K562 (cell line): ENCODE data around the gene HLCS. TPM values are rescaled to one million over a fixed set of nuclear protein-coding genes. Genes with fewer than 3 reads are reported as not detected.

Experiments
- GTF2F1 ChIP-seq: IDR thresholded peaks from 2 replicates; pipeline ENCODE4 v1.6.1; 2011; ENCODE audit warnings: low read depth, low read length, improper control_type of control experiment
- KHSRP ChIP-seq: fragments of 450-650 bp; IDR thresholded peaks from 2 replicates; pipeline ENCODE4 v1.6.1; 2017
- TEAD4 ChIP-seq, 2 experiments: sonication (generic) in 1 of 2; formaldehyde crosslinking in 1 of 2; IDR thresholded peaks; 2 replicates each; pipeline versions ENCODE4 v1.6.1 to v1.8.0; 2012 to 2022; ENCODE audit warnings: borderline replicate concordance in 1 of 2, inconsistent platforms in 1 of 2, low read length in 1 of 2, mild to moderate bottlenecking in 1 of 2, missing genetic modification reagents in 1 of 2
- polyA plus RNA-seq, 8 experiments: library from polyadenylated mRNA; depleted of rRNA in 4 of 8; stranded (reverse) in 5 of 8; unstranded in 3 of 8; fragments of >200 nt; fragmentation: Nextera tagmentation in 2 of 8; fragmentation: Illumina TruSeq in 1 of 8; extraction: Ambion mirVana in 2 of 8; extraction: Trizol in 1 of 8; gene quantifications; 2 replicates each; pipeline versions ENCODE4 v1.2.1 to v1.2.3, GENCODE V29; 2011 to 2014; ENCODE audit warnings: inconsistent platforms in 1 of 8, missing spikeins in 1 of 8
- total RNA-seq, 7 experiments: library from RNA; depleted of rRNA in 6 of 7; stranded (reverse); fragments of >200 nt in 6 of 7; fragmentation: Illumina TruSeq in 2 of 7; extraction: Trizol in 2 of 7; gene quantifications; 2 replicates each; pipeline versions ENCODE4 v1.2.1 to v1.2.3, GENCODE V29; 2011 to 2021; ENCODE audit warnings: low replicate concordance in 1 of 7
- TF ChIP-seq, protein P1 (sequence below): fragments of 200-600 bp; sonication (generic); IDR thresholded peaks from one replicate; pipeline ENCODE4 v1.6.1; 2012; ENCODE audit warnings: mild to moderate bottlenecking, low read depth, low read length, inconsistent platforms
- TF ChIP-seq, protein P2 (sequence below): sonication (generic); formaldehyde crosslinking; IDR thresholded peaks from 2 replicates; pipeline ENCODE4 v1.5.0; 2020; ENCODE audit warnings: missing genetic modification reagents
- TF ChIP-seq, protein P3 (sequence below): fragments of 150-350 bp; conservative IDR thresholded peaks from 2 replicates; pipeline ENCODE4 v1.6.1; 2014; ENCODE audit warnings: low read length
- TF ChIP-seq, protein P4 (sequence below): sonication (generic); IDR thresholded peaks from 2 replicates; pipeline ENCODE4 v1.6.1; 2016
- TF ChIP-seq, protein P5 (sequence below): fragments of 250-450 bp; sonication (Bioruptor Pico); IDR thresholded peaks from 2 replicates; pipeline ENCODE4 v1.5.0; 2020; ENCODE audit warnings: mild to moderate bottlenecking
- TF ChIP-seq, protein P6 (sequence below): fragments of 250-450 bp; sonication (Bioruptor Pico); IDR thresholded peaks from 2 replicates; pipeline ENCODE4 v1.8.0; 2022; ENCODE audit warnings: moderate library complexity, mild to moderate bottlenecking, inconsistent platforms

The HLCS gene
- total and polyA plus RNA-seq, 9 of the 15 experiments (the other 6 are each of a cell fraction or from before 2014, with no cell fraction given), result 3.0 to 21.5 (median 17.1) TPM

DNA sequence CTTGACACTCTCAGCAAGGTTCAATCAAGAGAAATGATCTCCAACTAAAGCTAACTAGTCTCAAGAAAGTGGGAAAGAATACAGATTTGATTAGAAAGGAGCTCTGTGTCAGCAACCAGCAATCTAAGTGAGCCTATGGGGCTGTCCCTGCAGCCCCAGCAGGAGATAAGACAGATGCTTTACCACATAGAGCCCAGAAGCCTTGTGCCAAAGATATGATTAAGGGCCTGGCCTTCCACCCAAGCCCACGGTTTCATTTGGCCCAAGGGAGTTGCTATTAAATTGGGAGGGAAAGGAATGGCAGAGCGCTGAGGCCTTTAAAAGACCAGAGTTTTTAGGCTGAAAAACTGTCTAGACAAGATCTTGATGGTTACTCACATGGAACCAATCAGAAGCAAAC is 74.8 kb downstream of the HLCS start (continued):
- TF ChIP-seq, protein P1, sequence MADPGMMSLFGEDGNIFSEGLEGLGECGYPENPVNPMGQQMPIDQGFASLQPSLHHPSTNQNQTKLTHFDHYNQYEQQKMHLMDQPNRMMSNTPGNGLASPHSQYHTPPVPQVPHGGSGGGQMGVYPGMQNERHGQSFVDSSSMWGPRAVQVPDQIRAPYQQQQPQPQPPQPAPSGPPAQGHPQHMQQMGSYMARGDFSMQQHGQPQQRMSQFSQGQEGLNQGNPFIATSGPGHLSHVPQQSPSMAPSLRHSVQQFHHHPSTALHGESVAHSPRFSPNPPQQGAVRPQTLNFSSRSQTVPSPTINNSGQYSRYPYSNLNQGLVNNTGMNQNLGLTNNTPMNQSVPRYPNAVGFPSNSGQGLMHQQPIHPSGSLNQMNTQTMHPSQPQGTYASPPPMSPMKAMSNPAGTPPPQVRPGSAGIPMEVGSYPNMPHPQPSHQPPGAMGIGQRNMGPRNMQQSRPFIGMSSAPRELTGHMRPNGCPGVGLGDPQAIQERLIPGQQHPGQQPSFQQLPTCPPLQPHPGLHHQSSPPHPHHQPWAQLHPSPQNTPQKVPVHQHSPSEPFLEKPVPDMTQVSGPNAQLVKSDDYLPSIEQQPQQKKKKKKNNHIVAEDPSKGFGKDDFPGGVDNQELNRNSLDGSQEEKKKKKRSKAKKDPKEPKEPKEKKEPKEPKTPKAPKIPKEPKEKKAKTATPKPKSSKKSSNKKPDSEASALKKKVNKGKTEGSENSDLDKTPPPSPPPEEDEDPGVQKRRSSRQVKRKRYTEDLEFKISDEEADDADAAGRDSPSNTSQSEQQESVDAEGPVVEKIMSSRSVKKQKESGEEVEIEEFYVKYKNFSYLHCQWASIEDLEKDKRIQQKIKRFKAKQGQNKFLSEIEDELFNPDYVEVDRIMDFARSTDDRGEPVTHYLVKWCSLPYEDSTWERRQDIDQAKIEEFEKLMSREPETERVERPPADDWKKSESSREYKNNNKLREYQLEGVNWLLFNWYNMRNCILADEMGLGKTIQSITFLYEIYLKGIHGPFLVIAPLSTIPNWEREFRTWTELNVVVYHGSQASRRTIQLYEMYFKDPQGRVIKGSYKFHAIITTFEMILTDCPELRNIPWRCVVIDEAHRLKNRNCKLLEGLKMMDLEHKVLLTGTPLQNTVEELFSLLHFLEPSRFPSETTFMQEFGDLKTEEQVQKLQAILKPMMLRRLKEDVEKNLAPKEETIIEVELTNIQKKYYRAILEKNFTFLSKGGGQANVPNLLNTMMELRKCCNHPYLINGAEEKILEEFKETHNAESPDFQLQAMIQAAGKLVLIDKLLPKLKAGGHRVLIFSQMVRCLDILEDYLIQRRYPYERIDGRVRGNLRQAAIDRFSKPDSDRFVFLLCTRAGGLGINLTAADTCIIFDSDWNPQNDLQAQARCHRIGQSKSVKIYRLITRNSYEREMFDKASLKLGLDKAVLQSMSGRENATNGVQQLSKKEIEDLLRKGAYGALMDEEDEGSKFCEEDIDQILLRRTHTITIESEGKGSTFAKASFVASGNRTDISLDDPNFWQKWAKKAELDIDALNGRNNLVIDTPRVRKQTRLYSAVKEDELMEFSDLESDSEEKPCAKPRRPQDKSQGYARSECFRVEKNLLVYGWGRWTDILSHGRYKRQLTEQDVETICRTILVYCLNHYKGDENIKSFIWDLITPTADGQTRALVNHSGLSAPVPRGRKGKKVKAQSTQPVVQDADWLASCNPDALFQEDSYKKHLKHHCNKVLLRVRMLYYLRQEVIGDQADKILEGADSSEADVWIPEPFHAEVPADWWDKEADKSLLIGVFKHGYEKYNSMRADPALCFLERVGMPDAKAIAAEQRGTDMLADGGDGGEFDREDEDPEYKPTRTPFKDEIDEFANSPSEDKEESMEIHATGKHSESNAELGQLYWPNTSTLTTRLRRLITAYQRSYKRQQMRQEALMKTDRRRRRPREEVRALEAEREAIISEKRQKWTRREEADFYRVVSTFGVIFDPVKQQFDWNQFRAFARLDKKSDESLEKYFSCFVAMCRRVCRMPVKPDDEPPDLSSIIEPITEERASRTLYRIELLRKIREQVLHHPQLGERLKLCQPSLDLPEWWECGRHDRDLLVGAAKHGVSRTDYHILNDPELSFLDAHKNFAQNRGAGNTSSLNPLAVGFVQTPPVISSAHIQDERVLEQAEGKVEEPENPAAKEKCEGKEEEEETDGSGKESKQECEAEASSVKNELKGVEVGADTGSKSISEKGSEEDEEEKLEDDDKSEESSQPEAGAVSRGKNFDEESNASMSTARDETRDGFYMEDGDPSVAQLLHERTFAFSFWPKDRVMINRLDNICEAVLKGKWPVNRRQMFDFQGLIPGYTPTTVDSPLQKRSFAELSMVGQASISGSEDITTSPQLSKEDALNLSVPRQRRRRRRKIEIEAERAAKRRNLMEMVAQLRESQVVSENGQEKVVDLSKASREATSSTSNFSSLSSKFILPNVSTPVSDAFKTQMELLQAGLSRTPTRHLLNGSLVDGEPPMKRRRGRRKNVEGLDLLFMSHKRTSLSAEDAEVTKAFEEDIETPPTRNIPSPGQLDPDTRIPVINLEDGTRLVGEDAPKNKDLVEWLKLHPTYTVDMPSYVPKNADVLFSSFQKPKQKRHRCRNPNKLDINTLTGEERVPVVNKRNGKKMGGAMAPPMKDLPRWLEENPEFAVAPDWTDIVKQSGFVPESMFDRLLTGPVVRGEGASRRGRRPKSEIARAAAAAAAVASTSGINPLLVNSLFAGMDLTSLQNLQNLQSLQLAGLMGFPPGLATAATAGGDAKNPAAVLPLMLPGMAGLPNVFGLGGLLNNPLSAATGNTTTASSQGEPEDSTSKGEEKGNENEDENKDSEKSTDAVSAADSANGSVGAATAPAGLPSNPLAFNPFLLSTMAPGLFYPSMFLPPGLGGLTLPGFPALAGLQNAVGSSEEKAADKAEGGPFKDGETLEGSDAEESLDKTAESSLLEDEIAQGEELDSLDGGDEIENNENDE, result no peak
- TF ChIP-seq KHSRP (no peak), GTF2F1 (no peak), TEAD4 (IDR thresholded peaks at IDR 0.05; ENCODE audit: low read length) (peak; percentile 19; the same call in 1 of the 2 replicates), TEAD4 (CRISPR knock-in tag; IDR thresholded peaks at IDR 0.05; ENCODE audit: borderline replicate concordance) (no peak)
- TF ChIP-seq, protein P2, sequence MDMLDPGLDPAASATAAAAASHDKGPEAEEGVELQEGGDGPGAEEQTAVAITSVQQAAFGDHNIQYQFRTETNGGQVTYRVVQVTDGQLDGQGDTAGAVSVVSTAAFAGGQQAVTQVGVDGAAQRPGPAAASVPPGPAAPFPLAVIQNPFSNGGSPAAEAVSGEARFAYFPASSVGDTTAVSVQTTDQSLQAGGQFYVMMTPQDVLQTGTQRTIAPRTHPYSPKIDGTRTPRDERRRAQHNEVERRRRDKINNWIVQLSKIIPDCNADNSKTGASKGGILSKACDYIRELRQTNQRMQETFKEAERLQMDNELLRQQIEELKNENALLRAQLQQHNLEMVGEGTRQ, result no peak
- TF ChIP-seq, protein P3, sequence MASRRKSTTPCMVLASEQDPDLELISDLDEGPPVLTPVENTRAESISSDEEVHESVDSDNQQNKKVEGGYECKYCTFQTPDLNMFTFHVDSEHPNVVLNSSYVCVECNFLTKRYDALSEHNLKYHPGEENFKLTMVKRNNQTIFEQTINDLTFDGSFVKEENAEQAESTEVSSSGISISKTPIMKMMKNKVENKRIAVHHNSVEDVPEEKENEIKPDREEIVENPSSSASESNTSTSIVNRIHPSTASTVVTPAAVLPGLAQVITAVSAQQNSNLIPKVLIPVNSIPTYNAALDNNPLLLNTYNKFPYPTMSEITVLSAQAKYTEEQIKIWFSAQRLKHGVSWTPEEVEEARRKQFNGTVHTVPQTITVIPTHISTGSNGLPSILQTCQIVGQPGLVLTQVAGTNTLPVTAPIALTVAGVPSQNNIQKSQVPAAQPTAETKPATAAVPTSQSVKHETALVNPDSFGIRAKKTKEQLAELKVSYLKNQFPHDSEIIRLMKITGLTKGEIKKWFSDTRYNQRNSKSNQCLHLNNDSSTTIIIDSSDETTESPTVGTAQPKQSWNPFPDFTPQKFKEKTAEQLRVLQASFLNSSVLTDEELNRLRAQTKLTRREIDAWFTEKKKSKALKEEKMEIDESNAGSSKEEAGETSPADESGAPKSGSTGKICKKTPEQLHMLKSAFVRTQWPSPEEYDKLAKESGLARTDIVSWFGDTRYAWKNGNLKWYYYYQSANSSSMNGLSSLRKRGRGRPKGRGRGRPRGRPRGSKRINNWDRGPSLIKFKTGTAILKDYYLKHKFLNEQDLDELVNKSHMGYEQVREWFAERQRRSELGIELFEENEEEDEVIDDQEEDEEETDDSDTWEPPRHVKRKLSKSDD, result no peak
- TF ChIP-seq, protein P4, sequence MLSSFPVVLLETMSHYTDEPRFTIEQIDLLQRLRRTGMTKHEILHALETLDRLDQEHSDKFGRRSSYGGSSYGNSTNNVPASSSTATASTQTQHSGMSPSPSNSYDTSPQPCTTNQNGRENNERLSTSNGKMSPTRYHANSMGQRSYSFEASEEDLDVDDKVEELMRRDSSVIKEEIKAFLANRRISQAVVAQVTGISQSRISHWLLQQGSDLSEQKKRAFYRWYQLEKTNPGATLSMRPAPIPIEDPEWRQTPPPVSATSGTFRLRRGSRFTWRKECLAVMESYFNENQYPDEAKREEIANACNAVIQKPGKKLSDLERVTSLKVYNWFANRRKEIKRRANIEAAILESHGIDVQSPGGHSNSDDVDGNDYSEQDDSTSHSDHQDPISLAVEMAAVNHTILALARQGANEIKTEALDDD, result 0 out of 2 replicates have a peak, but pooled peaks have one; percentile 41
- TF ChIP-seq, protein P5, sequence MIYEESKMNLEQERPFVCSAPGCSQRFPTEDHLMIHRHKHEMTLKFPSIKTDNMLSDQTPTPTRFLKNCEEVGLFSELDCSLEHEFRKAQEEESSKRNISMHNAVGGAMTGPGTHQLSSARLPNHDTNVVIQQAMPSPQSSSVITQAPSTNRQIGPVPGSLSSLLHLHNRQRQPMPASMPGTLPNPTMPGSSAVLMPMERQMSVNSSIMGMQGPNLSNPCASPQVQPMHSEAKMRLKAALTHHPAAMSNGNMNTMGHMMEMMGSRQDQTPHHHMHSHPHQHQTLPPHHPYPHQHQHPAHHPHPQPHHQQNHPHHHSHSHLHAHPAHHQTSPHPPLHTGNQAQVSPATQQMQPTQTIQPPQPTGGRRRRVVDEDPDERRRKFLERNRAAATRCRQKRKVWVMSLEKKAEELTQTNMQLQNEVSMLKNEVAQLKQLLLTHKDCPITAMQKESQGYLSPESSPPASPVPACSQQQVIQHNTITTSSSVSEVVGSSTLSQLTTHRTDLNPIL (CRISPR knock-in tag), result no peak
- TF ChIP-seq, protein P6, sequence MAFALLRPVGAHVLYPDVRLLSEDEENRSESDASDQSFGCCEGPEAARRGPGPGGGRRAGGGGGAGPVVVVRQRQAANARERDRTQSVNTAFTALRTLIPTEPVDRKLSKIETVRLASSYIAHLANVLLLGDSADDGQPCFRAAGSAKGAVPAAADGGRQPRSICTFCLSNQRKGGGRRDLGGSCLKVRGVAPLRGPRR (CRISPR knock-in tag), result no peak
